ENCODE data around the gene HLX. TPM values are rescaled to one million over a fixed set of nuclear protein-coding genes. Genes with fewer than 3 reads are reported as not detected.

HLX gene
- total and polyA plus RNA-seq, 4 donors = 3.0 to 8.3 (median 6.1) TPM

GRCh38 chr1:220902916-220903315 lies 23.7 kb downstream of the HLX start:
- WGBS = 88% methylated on average over 1 of the region's 1 CpG
- TF ChIP-seq REST (IDR thresholded peaks at IDR 0.05) (no peak), RAD21 (IDR thresholded peaks at IDR 0.05) (no peak), SP1 (IDR thresholded peaks at IDR 0.05) (no peak), FOXA2 (IDR thresholded peaks at IDR 0.05) (no peak), ZBTB33 (IDR thresholded peaks at IDR 0.05) (no peak), EGR1 (IDR thresholded peaks at IDR 0.05; ENCODE audit: low read depth in 2 of 2) (no peak), ATF3 (IDR thresholded peaks at IDR 0.05) (no peak), GABPA (IDR thresholded peaks at IDR 0.05 in 1 of 2, conservative IDR thresholded peaks at IDR 0.05 in 1 of 2) (no peak), HNF4A (conservative IDR thresholded peaks at IDR 0.05) (no peak), JUND (IDR thresholded peaks at IDR 0.05) (no peak), CTCF (IDR thresholded peaks at IDR 0.05; ENCODE audit: low read depth, low read length, missing input control) (no peak), MAX (IDR thresholded peaks at IDR 0.05) (no peak), YY1 (IDR thresholded peaks at IDR 0.05) (no peak), NR2F2 (IDR thresholded peaks at IDR 0.05) (no peak), TAF1 (conservative IDR thresholded peaks at IDR 0.05) (no peak), FOXA1 (IDR thresholded peaks at IDR 0.05) (no peak), RXRA (IDR thresholded peaks at IDR 0.05) (no peak), HNF4G (IDR thresholded peaks at IDR 0.05) (no peak)
- no peak for DNase-seq (ENCODE audit: low spot score)
- Histone ChIP-seq H3K9me3 (ENCODE audit: control insufficient read depth in 4 of 4, low read length in 3 of 4) (no peaks in the 10 kb centered on the region), H3K4me3 (ENCODE audit: low read depth in 1 of 3, low read length in 3 of 3) (no peak overlapping the region), H3K9ac (ENCODE audit: low read depth in 1 of 2, low read length in 2 of 2) (no peak overlapping the region), H3K4me1 (ENCODE audit: control insufficient read depth in 4 of 4, insufficient read depth in 4 of 4, low read length in 3 of 4) (peaks cover 3 to 14% (median 10%) of the 10 kb centered on the region in 4 donors), H3K27ac (ENCODE audit: low read depth in 1 of 2, low read length in 2 of 2) (no peak overlapping the region), H3K36me3 (ENCODE audit: control insufficient read depth in 4 of 4, insufficient read depth in 3 of 4, low read depth in 1 of 4, low read length in 3 of 4) (no peaks in the 10 kb centered on the region), H3K27me3 (ENCODE audit: control insufficient read depth in 4 of 4, insufficient read depth in 4 of 4, low read length in 3 of 4) (no peaks in the 10 kb centered on the region)

Measured in liver (tissue), 9 donors.